Upper lobe of right lung (tissue), 1 donor: ENCODE data around the gene USF1. TPM values are rescaled to one million over a fixed set of nuclear protein-coding genes. Genes with fewer than 3 reads are reported as not detected.

Experiments
- total RNA-seq: library from RNA; stranded (reverse); fragmentation: NEBNext Ultra II Directional; extraction: Animal tissue kit (Norgen Biotek cat#: 25700); gene quantifications from one replicate; pipeline ENCODE4 v1.2.1, GENCODE V29; 2021
- donor health status: DM: no; HTN: yes; CAD: no; lungs with severe emphysema.

USF1 gene
- total RNA-seq, 1 donor from 2014 or later = 67.6 TPM

Other genes with a start within 250 kb of the USF1 start
- 3.3 TPM for gene LY9, start 249.8 kb downstream of the USF1 start, total RNA-seq
- gene CD244, start 183.1 kb downstream of the USF1 start, total RNA-seq = 3.0 TPM
- gene ITLN1, start 160.8 kb downstream of the USF1 start, total RNA-seq = 295 TPM
- gene ITLN2, start 91.2 kb downstream of the USF1 start, total RNA-seq = 44.1 TPM
- 167 TPM for gene F11R, start 24.8 kb downstream of the USF1 start, total RNA-seq
- 50.6 TPM for gene TSTD1, start 7.0 kb downstream of the USF1 start, total RNA-seq
- gene ARHGAP30, start 23.9 kb upstream of the USF1 start, total RNA-seq = 38.0 TPM
- gene NECTIN4, start 43.6 kb upstream of the USF1 start, total RNA-seq = 5.4 TPM
- 3.2 TPM for gene KLHDC9, start 52.4 kb upstream of the USF1 start, total RNA-seq
- gene PFDN2, start 72.1 kb upstream of the USF1 start, total RNA-seq = 56.2 TPM
- gene NIT1, start 72.1 kb upstream of the USF1 start, total RNA-seq = 42.1 TPM
- gene DEDD, start 86.7 kb upstream of the USF1 start, total RNA-seq = 37.5 TPM
- gene UFC1, start 108.0 kb upstream of the USF1 start, total RNA-seq = 84.4 TPM
- 27.7 TPM for gene USP21, start 113.5 kb upstream of the USF1 start, total RNA-seq
- gene PPOX, start 120.4 kb upstream of the USF1 start, total RNA-seq = 23.3 TPM
- gene B4GALT3, start 131.5 kb upstream of the USF1 start, total RNA-seq = 35.7 TPM
- 7.8 TPM for gene ADAMTS4, start 153.1 kb upstream of the USF1 start, total RNA-seq
- 66.9 TPM for gene NDUFS2, start 156.4 kb upstream of the USF1 start, total RNA-seq
- gene FCER1G, start 169.3 kb upstream of the USF1 start, total RNA-seq = 158 TPM
- not detected for gene APOA2, start 177.7 kb upstream of the USF1 start, total RNA-seq
- 11.6 TPM for gene TOMM40L, start 180.1 kb upstream of the USF1 start, total RNA-seq
- not detected for gene NR1I3, start 192.2 kb upstream of the USF1 start, total RNA-seq
- 8.2 TPM for gene PCP4L1, start 212.8 kb upstream of the USF1 start, total RNA-seq